Measurements from ENCODE around the gene NCF2.
A peak's percentile ranks its signal among the peaks of the same experiment; 100 is the strongest.
"Not testable (repeated sequence)": the region's sequence is repeated elsewhere in the genome, so short reads cannot be mapped to it uniquely, and the experiment has no call there.

Gene NCF2

GRCh38 chr1:183590244-183591191, at the start of gene NCF2:
Gene NCF2, minus strand, starts transcription at chr1:183590459. Its CDS starts 130 bp downstream, at chr1:183590329.
- DNase-seq = peak; percentile 13

GRCh38 chr1:183638649-183639387, 48.6 kb upstream of the NCF2 start:
- no peak for DNase-seq

- no peak for DNase-seq
Measured at GRCh38 chr1:183636783-183637182, 46.5 kb upstream of the NCF2 start.

GRCh38 chr1:183636334-183636682, 46.0 kb upstream of the NCF2 start:
- DNase-seq = no peak

GRCh38 chr1:183635606-183636333, 45.5 kb upstream of the NCF2 start, which contains the start of gene ARPC5:
Gene ARPC5, minus strand, starts transcription at chr1:183635783. Its CDS starts 124 bp downstream, at chr1:183635659.
- peak; percentile 96 for DNase-seq

GRCh38 chr1:183635099-183635605, 44.9 kb upstream of the NCF2 start:
- DNase-seq = peak; percentile 24

GRCh38 chr1:183634429-183635065, 44.3 kb upstream of the NCF2 start:
- DNase-seq = no peak

- DNase-seq = no peak
Measured at GRCh38 chr1:183633676-183634343, 43.6 kb upstream of the NCF2 start.

GRCh38 chr1:183632964-183633363, 42.7 kb upstream of the NCF2 start:
- DNase-seq = no peak

- no peak for DNase-seq
Measured at GRCh38 chr1:183632114-183632513, 41.9 kb upstream of the NCF2 start.

GRCh38 chr1:183630748-183631147, 40.5 kb upstream of the NCF2 start:
- no peak for DNase-seq

- DNase-seq = no peak
Measured at GRCh38 chr1:183628537-183628936, 38.3 kb upstream of the NCF2 start.

- DNase-seq = not testable (repeated sequence)
Measured at GRCh38 chr1:183626236-183626635, 36.0 kb upstream of the NCF2 start.

GRCh38 chr1:183622884-183623785, 32.9 kb upstream of the NCF2 start:
- peak; percentile 36 for DNase-seq

- DNase-seq = no peak
Measured at GRCh38 chr1:183622013-183622412, 31.8 kb upstream of the NCF2 start.

GRCh38 chr1:183620311-183620710, 30.1 kb upstream of the NCF2 start:
- DNase-seq = no peak

- DNase-seq = no peak
Measured at GRCh38 chr1:183619781-183620180, 29.5 kb upstream of the NCF2 start.

- DNase-seq = not testable (repeated sequence)
Measured at GRCh38 chr1:183618202-183618601, 27.9 kb upstream of the NCF2 start.

GRCh38 chr1:183612975-183613374, 22.7 kb upstream of the NCF2 start:
- not testable (repeated sequence) for DNase-seq

GRCh38 chr1:183612407-183612806, 22.1 kb upstream of the NCF2 start:
- no peak for DNase-seq

GRCh38 chr1:183611021-183611420, 20.8 kb upstream of the NCF2 start:
- no peak for DNase-seq

All from activated naive CD4-positive, alpha-beta T cell treated with Interleukin-2 at 50 U/mL for 16 hours (primary cell).